ENCODE data around the gene RNU6-1.

GRCh38 chr15:67849538-67849937 is 9.7 kb upstream of the RNU6-1 start:
- TF ChIP-seq CTCF (IDR thresholded peaks at IDR 0.05) (no peak), POLR2A (IDR thresholded peaks at IDR 0.05) (no peak)

All from right lobe of liver (tissue), 4 donors.